Esophagus (tissue), 2 donors: ENCODE data around the gene TXNIP. TPM values are rescaled to one million over a fixed set of nuclear protein-coding genes. Genes with fewer than 3 reads are reported as not detected.

Source experiments
- H3K27ac ChIP-seq, 2 donors: one replicate each; pipeline ENCODE4 v1.5.1; 2013; ENCODE audit warnings: low read depth in 2 of 2, mild to moderate bottlenecking in 2 of 2, inconsistent platforms in 1 of 2, low read length in 1 of 2, moderate library complexity in 1 of 2
- H3K27me3 ChIP-seq, 2 donors: one replicate each; pipeline ENCODE4 v1.6.1; 2013; ENCODE audit warnings: low read length in 2 of 2, control low read depth in 1 of 2, mild to moderate bottlenecking in 1 of 2; ENCODE audit not compliant: insufficient read depth in 2 of 2, control insufficient read depth in 1 of 2
- H3K36me3 ChIP-seq, 2 donors: one replicate each; pipeline ENCODE4 v1.6.1; 2013; ENCODE audit warnings: low read length in 1 of 2; ENCODE audit not compliant: control insufficient read depth in 2 of 2, insufficient read depth in 2 of 2
- H3K4me1 ChIP-seq, 2 donors: one replicate each; pipeline ENCODE4 v1.6.1; 2013; ENCODE audit warnings: low read length in 1 of 2; ENCODE audit not compliant: control insufficient read depth in 2 of 2, insufficient read depth in 2 of 2
- H3K4me3 ChIP-seq, 2 donors: one replicate each; pipeline ENCODE4 v1.5.1; 2013; ENCODE audit warnings: low read length in 2 of 2, mild to moderate bottlenecking in 2 of 2, low read depth in 1 of 2, moderate library complexity in 1 of 2
- H3K9me3 ChIP-seq, 2 donors: one replicate each; pipeline ENCODE4 v1.6.1; 2013; ENCODE audit warnings: mild to moderate bottlenecking in 2 of 2, low read depth in 1 of 2, low read length in 1 of 2, moderate library complexity in 1 of 2; ENCODE audit not compliant: control insufficient read depth in 2 of 2, insufficient read depth in 1 of 2
- WGBS, 2 donors: extraction: QIAGEN DNeasy Blood & Tissue Kit; methylation state at CpG; one replicate each; pipeline ENCODE4 v1.1.7; 2013; 5-methylcytosine and 5-hydroxymethylcytosine counted together
- polyA plus RNA-seq, 2 donors: library from polyadenylated mRNA; stranded (reverse); fragments of 200-250 nt; gene quantifications; one replicate each; pipeline ENCODE4 v1.2.3, GENCODE V29; 2013
- donor health status: healthy with polysubstance abuse.
- donor health status: Bipolar disorder and iron deficiency.

Gene TXNIP
- polyA plus RNA-seq, 2 donors = 77.5 to 235 TPM

DNA sequence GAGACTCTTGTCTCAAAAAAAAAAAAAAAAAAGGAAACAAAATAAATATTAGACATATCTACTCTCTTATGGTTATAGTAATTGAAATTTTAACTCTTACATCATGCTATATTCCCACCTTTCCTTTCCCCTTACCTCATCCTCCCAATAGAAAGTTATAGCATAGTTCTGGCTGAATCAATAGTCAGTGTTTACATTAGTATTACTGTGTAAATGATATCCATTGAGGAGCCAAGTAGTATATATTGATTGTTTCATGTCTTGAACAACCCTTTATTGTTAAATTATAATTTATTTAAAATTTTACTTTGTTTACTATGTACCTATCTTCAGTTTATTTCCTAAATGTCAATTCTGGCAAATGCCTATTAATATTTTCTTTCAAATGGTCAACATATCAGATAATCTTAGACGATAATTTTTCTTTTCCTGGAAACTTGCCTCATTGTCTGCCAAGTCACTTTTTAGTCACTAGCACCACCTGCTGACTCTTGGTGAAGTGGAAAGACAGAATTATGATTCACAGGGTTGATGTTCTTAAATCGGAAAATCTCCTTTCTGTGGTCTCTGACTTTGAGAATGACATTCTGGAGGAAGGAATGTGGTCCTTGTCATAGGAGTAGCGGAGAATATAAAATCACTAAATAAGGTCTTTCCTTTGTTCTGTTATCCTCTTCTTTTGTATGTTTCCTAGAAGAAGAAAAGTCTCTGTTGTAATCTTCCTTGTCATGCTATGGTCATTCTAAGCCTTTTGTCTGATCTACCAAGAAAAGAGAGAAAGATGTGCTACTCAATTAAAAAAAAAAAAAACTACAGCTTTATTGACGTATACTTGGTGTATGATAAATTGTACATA, 16.6 kb upstream of the TXNIP start:
- Histone ChIP-seq H3K9me3 (no peaks in the 10 kb centered on the region), H3K36me3 (no peaks in the 10 kb centered on the region), H3K4me1 (no peaks in the 10 kb centered on the region), H3K27ac (no peak overlapping the region), H3K27me3 (no peaks in the 10 kb centered on the region), H3K4me3 (no peak overlapping the region)
- WGBS, 2 donors = 6 to 8% methylated on average over 4 of the region's 4 CpGs

DNA sequence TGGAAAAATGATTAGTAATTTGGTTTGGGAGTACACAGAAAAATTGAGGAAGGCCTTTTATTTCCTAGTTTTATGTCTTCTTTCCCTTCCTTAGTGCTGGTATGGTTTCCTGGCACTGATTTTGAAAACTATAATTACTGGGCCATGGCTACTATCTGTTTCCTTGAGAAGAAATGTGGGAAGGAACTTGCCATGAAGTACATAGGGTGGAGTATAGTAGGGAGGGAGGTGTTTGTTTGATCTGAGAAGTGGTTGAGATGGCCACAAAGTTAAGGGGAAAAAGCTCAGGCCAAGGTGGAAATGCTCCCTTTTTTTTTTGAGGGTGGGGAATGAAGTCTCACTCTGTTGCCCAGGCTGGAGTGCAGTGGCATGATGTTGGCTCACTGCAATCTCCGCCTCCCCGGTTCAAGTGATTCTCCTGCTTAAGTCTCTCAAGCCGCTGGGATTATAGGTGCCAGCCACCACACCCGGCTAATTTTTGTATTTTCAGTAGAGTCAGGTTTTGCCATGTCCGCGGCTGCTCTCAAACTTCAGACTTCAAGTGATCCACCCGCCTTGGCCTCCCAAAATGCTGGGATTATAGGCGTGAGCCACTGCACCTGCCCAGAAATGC, 13.9 kb upstream of the TXNIP start:
- Histone ChIP-seq H3K9me3 (no peaks in the 10 kb centered on the region), H3K4me3 (no peak overlapping the region), H3K4me1 (no peaks in the 10 kb centered on the region), H3K27ac (peak overlapping the region; percentile 15 to 42), H3K36me3 (no peaks in the 10 kb centered on the region), H3K27me3 (no peaks in the 10 kb centered on the region)
- WGBS, 2 donors = 60 to 73% methylated on average over 8 of the region's 8 CpGs

DNA sequence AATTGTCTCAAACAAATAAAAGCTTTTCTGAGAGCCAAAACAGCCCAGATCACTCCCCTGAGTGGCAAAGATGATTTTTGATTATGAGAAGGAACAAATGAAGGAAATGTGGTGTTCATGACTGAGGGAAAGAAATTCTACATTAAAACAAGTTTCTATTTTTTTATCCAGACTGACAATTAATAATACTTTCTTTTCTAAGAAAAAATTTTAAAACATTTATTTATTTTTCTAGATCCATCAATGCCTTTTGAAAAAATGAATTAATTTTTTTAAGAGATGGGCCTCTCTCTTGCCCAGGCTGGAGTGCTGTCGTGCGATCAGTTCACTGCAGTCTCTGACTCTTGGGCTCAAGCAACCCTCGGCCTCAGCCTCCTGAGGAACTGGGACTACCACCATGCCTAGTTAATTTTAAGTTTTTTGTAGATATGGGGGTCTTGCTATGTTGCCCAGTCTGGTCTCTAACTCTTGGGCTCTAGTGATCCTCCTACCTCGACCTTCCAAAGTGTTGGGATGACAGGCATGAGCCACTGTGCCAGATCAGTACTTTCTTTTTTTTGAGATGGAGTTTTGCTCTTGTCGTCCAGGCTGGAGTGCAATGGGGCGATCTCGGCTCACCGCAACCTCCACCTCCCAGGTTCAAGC, 11.2 kb upstream of the TXNIP start:
- H3K36me3 ChIP-seq = no peaks in the 10 kb centered on the region
- no peaks in the 10 kb centered on the region for H3K4me1 ChIP-seq
- no peaks in the 10 kb centered on the region for H3K9me3 ChIP-seq
- WGBS, 2 donors = 81 to 83% methylated on average over 8 of the region's 8 CpGs
- H3K4me3 ChIP-seq = no peak overlapping the region
- H3K27ac ChIP-seq = peak overlapping the region in 1 of 2 donors; percentile 49
- no peaks in the 10 kb centered on the region for H3K27me3 ChIP-seq

DNA sequence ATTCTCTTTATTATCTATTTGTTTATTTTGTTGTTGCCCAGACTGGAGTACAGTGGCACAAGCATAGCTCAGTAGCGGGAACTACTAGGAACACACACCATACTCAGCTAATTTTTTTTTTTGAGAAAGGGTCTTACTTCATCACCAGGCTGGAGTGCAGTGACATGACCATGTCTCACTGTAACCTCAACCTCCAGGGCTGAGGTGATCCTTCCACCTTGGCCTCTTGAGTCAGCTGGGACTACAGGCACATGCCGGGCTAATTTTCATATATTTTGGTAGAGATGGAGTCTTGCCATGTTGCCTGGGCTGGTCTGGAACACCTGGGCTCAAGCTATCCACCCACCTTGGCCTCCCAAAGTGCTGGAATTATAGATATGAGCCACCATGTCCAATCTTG, 5.3 kb upstream of the TXNIP start:
- peak overlapping the region in 1 of 2 donors; percentile 29 for H3K27ac ChIP-seq
- 89 to 92% methylated on average over 2 of the region's 2 CpGs for WGBS, 2 donors
- peaks cover 0 to 3% of the 10 kb centered on the region in 2 donors for H3K4me1 ChIP-seq
- no peaks in the 10 kb centered on the region for H3K36me3 ChIP-seq
- H3K9me3 ChIP-seq = no peaks in the 10 kb centered on the region
- no peaks in the 10 kb centered on the region for H3K27me3 ChIP-seq
- H3K4me3 ChIP-seq = no peak overlapping the region

DNA sequence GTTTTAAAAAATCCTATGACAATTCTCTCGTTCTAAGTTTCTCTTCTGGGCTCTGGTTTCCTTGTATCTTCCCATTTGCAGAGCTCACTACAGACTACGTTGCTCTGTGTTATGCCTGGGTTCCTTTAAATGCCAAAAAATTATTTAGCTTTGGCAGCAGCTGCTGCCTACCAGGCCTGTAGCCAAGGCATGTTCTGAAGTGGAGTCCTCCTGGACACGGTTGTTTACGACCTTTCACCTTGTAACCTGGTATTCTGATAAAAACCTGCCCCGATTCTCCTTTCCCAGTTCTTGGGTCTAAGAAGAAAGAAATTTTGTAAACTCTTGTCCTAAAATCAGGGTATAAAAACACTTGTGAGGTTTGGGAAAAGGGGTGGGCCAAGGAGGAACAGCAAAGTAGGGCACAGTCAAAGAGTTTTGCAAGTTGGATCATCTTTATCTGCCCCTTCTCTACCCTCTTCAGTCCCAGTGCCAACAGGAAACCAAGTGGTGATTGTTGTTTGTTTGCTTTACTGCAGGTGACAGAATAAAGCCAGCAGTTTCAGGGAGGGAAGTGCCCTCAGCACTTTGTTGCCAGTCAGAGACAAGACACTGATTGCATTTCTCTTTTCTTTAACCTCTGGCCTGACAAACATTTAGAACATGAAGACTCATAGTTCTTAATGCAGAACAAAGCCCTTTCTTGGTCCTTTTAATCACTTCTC, 3.1 kb upstream of the TXNIP start:
- no peaks in the 10 kb centered on the region for H3K9me3 ChIP-seq
- H3K4me3 ChIP-seq = no peak overlapping the region
- H3K27me3 ChIP-seq = no peaks in the 10 kb centered on the region
- 16% methylated on average over 5 of the region's 5 CpGs for WGBS, 2 donors
- peak overlapping the region; percentile 91 to 94 for H3K27ac ChIP-seq
- H3K36me3 ChIP-seq = peaks cover under 1 to 4% of the 10 kb centered on the region in 2 donors
- peaks cover 0 to 3% of the 10 kb centered on the region in 2 donors for H3K4me1 ChIP-seq

DNA sequence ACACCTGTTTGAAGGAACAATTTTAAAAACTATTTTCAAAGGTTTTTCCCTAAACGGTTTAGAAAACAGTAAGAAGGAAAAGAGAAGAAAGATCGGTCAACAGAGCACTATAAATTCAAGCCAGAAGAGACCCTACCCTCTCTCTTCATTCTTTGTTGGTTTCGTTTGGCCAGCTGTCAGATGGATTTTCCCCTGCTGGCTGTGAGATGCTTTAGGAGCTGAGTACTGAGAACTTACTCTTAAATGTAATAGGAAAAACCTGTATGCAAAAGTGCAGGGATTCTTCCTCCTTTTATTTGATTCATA, 1.3 kb upstream of the TXNIP start:
- Histone ChIP-seq H3K27ac (peak overlapping the region; percentile 84 to 94), H3K36me3 (peaks cover 10 to 11% of the 10 kb centered on the region in 2 donors), H3K4me1 (peaks cover 0 to 3% of the 10 kb centered on the region in 2 donors), H3K27me3 (no peaks in the 10 kb centered on the region), H3K4me3 (peak overlapping the region; percentile 5 to 82), H3K9me3 (no peaks in the 10 kb centered on the region)
- 8 to 16% methylated on average over 3 of the region's 3 CpGs for WGBS, 2 donors

DNA sequence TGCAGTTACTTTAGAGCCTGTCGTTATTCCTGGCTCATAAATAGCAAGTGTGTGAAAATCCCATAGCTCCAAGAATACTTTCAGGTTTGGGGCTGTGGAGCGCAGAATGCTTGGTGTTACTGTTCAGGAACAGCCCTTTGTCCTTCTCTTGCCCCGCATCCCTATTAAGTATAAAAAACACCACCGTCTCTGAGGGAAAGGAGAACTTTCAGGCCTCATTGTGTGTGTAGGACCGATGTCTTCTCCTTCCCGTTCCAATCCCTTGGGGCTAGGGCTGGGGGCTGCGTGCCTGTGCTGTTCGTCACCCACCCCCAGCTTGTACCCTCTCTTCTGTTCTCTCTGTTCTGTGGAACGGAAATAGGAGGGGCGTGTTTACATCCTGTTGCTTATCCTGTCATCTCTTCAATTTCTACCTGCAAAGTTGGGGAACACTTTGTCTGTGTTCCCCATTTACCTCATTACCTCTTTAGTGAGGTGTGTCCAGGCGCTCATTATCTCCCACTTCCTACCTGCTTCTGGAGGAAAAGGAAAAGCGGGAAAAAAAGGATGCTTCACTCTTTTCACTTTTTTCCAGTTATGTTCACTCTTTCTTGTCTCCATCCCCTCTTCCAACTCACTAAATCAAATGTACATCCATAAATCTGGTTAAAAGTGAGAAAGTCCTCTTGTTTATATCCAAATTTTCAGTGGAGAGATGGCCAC, 788 bp upstream of the TXNIP start:
- Histone ChIP-seq H3K27ac (peak overlapping the region; percentile 94 to 98), H3K4me1 (peaks cover 0 to 4% of the 10 kb centered on the region in 2 donors), H3K36me3 (peaks cover 11 to 13% of the 10 kb centered on the region in 2 donors), H3K9me3 (no peaks in the 10 kb centered on the region), H3K27me3 (no peaks in the 10 kb centered on the region), H3K4me3 (peak overlapping the region; percentile 63 to 82)
- 8% methylated on average over 12 of the region's 12 CpGs for WGBS, 2 donors

DNA sequence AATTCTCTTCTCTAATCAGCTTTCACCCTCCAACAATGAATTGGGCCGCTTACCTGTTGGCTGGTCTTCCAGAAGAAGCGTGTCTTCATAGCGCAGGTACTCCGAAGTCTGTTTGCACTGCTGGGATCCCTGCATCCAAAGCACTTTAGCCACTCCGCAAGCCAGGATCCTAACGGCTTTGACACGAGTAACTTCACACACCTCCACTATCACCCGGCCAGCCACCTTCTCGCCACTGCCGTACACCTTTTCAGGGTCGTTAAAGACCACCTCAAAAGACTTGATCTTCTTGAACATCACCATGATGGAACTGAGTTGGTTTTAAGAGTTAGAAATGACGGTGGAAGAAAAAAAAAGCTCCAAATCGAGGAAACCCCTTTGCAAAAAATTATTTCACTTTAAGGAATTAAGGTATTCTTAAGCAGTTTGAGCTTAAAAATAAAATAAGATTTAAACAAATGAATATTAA, 381 bp downstream of the TXNIP start:
- peak overlapping the region; percentile 82 to 88 for H3K4me3 ChIP-seq
- peak overlapping the region; percentile 89 to 92 for H3K27ac ChIP-seq
- peaks cover 11 to 13% of the 10 kb centered on the region in 2 donors for H3K36me3 ChIP-seq
- H3K9me3 ChIP-seq = no peaks in the 10 kb centered on the region
- H3K4me1 ChIP-seq = peaks cover 0 to 4% of the 10 kb centered on the region in 2 donors
- H3K27me3 ChIP-seq = no peaks in the 10 kb centered on the region
- 0% methylated on average over 13 of the region's 13 CpGs for WGBS, 2 donors
